ACC112 (cell line): Measurements from ENCODE around the gene RPTN.

Experiments
- H2AFZ ChIP-seq: fragments of 200-600 bp; sonication (generic); one replicate; pipeline ENCODE4 v1.6.0; 2017; ENCODE audit warnings: antibody characterized with exemption, low read length; ENCODE audit not compliant: unreplicated experiment
- H3K27ac ChIP-seq: fragments of 200-600 bp; sonication (generic); 2 replicates; pipeline ENCODE4 v1.5.1; 2014; ENCODE audit warnings: low read depth, mild to moderate bottlenecking, antibody characterized with exemption, low read length, moderate library complexity
- H3K27me3 ChIP-seq: fragments of 200-600 bp; sonication (generic); 2 replicates; pipeline ENCODE4 v1.6.1; 2014; ENCODE audit warnings: mild to moderate bottlenecking, antibody characterized with exemption, low read length, moderate library complexity, mixed read lengths; ENCODE audit not compliant: insufficient read depth
- H3K36me3 ChIP-seq: fragments of 200-600 bp; sonication (generic); 2 replicates; pipeline ENCODE4 v1.6.1; 2016; ENCODE audit warnings: mild to moderate bottlenecking, antibody characterized with exemption, low read length, moderate library complexity, mixed read lengths; ENCODE audit not compliant: insufficient read depth
- H3K4me1 ChIP-seq: fragments of 200-600 bp; sonication (generic); one replicate; pipeline ENCODE4 v1.6.1; 2016; ENCODE audit warnings: low read length, mixed read lengths; ENCODE audit not compliant: insufficient read depth, unreplicated experiment, control insufficient read depth
- H3K4me3 ChIP-seq: fragments of 200-600 bp; sonication (generic); 2 replicates; pipeline ENCODE4 v1.5.1; 2014; ENCODE audit warnings: mild to moderate bottlenecking, low read depth, low read length
- H3K79me2 ChIP-seq: fragments of 200-600 bp; sonication (generic); one replicate; pipeline ENCODE4 v1.6.0; 2016; ENCODE audit warnings: low read length; ENCODE audit not compliant: control insufficient read depth, unreplicated experiment, insufficient read depth

Gene RPTN

DNA sequence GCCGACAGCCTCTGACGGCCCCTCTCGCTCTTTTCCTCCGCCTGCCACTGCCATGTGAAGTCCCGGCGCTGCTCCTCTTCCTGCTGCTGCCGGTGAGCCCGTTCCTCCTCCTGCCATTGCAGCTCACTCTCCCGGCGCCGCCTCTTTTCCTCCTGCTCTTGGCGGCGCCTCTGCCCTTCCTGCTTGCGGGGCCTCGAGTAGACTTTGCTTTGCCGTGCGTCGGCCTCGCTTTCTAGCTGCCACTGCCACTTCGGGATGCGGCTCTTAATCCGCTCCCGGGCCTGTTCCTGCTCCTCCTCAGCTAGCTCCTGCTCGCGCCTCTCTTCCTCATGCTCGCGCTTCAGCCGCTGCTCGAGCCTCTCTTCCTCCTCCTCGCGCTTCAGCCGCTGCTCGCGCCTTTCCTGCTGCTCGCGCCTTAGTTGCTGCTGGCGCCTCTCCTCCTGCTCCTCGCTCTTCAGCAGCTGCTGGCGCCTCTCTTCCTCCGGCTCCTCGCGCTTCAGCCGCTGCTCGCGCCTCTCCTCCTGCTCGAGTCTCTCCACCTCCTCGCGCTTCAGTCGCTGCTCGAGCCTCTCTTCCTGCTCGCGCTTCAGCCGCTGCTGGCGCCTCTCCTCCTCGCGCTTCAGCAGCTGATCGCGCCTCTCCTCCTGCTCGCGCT is 48.0 kb downstream of the RPTN start:
- H3K27me3 ChIP-seq: peaks cover 89% of the 10 kb centered on the region
- no peaks in the 10 kb centered on the region for H3K36me3 ChIP-seq
- H3K79me2 ChIP-seq: no peaks in the 10 kb centered on the region
- no peak overlapping the region for H3K27ac ChIP-seq
- peak overlapping the region; percentile 66 for H2AFZ ChIP-seq
- peaks cover 4% of the 10 kb centered on the region for H3K4me1 ChIP-seq
- H3K4me3 ChIP-seq: peak overlapping the region; percentile 79

- Histone ChIP-seq H3K36me3 (no peaks in the 10 kb centered on the region), H2AFZ (peak overlapping the region; percentile 66), H3K4me1 (peaks cover 4% of the 10 kb centered on the region), H3K27ac (no peak overlapping the region), H3K4me3 (peak overlapping the region; percentile 79), H3K79me2 (no peaks in the 10 kb centered on the region), H3K27me3 (peaks cover 90% of the 10 kb centered on the region)
These were observed 48.6 kb downstream of the RPTN start for GRCh38 chr1:152110365-152110859.

DNA sequence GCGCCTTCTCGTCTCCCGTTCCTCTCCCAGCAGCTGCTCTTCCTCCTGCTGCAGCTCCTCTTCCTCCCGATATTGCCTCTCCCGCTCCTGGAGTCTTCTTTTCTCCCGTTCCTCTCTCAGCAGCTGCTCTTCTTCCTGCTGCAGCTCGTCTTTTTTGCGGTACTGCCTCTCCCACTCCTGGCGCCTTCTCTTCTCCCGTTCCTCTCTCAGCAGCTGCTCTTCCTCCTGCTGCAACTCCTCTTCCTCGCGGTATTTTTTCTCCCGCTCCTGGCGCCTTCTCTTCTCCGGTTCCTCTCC is 49.1 kb downstream of the RPTN start:
- Histone ChIP-seq H3K27me3 (peaks cover 90% of the 10 kb centered on the region), H3K36me3 (no peaks in the 10 kb centered on the region), H3K4me3 (peak overlapping the region; percentile 79), H2AFZ (peak overlapping the region; percentile 2), H3K4me1 (peaks cover 4% of the 10 kb centered on the region), H3K79me2 (no peaks in the 10 kb centered on the region), H3K27ac (no peak overlapping the region)

DNA sequence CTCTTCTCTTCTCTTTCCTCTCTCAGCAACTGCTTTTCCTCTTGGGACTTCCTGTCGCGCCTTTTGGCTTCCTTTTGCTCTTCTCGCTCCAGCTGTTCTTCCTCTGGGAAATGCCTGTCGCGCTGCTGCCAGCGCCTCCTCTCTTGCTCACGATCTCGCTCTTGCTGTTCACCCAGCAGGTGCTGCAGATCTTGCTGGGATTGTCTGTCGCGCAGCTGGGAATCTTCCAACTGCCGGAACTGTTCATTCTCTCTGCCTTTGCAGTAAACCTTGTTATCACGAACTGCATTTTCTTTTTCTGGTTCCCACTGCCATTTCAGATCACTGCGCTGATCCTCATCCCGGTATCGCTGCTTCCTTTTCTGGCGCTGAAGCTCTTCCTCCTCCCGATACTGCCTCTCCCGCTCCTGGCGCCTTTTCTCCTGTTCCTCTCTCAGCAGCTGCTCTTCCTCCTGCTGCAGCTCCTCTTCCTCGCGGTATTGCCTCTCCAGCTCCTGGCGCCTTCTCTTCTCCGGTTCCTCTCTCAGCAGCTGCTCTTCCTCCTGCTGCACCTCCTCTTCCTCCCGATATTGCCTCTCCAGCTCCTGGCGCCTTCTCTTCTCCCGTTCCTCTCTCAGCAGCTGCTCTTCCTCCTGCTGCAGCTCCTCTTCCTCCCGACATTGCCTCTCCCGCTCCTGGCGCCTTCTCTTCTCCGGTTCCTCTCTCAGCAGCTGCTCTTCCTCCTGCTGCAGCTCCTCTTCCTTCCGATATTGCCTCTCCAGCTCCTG is 49.6 kb downstream of the RPTN start:
- Histone ChIP-seq H3K79me2 (no peaks in the 10 kb centered on the region), H3K27me3 (peaks cover 90% of the 10 kb centered on the region), H3K4me3 (peak overlapping the region; percentile 79), H3K36me3 (no peaks in the 10 kb centered on the region), H3K4me1 (peaks cover 4% of the 10 kb centered on the region), H2AFZ (no peak overlapping the region), H3K27ac (no peak overlapping the region)

- peaks cover 4% of the 10 kb centered on the region for H3K4me1 ChIP-seq
- H3K4me3 ChIP-seq: peak overlapping the region; percentile 79; the same call in 1 of the 2 replicates
- no peaks in the 10 kb centered on the region for H3K79me2 ChIP-seq
- no peaks in the 10 kb centered on the region for H3K36me3 ChIP-seq
- H2AFZ ChIP-seq: no peak overlapping the region
- no peak overlapping the region for H3K27ac ChIP-seq
- H3K27me3 ChIP-seq: peaks cover 90% of the 10 kb centered on the region
These were observed 50.2 kb downstream of the RPTN start for GRCh38 chr1:152108882-152109222.

GRCh38 chr1:152107984-152108881 is 50.8 kb downstream of the RPTN start:
- peak overlapping the region; percentile 66 for H3K4me3 ChIP-seq
- H3K27ac ChIP-seq: no peak overlapping the region
- peak overlapping the region; percentile 31 for H2AFZ ChIP-seq
- H3K4me1 ChIP-seq: peaks cover 4% of the 10 kb centered on the region
- peaks cover 90% of the 10 kb centered on the region for H3K27me3 ChIP-seq
- H3K36me3 ChIP-seq: no peaks in the 10 kb centered on the region
- H3K79me2 ChIP-seq: no peaks in the 10 kb centered on the region

DNA sequence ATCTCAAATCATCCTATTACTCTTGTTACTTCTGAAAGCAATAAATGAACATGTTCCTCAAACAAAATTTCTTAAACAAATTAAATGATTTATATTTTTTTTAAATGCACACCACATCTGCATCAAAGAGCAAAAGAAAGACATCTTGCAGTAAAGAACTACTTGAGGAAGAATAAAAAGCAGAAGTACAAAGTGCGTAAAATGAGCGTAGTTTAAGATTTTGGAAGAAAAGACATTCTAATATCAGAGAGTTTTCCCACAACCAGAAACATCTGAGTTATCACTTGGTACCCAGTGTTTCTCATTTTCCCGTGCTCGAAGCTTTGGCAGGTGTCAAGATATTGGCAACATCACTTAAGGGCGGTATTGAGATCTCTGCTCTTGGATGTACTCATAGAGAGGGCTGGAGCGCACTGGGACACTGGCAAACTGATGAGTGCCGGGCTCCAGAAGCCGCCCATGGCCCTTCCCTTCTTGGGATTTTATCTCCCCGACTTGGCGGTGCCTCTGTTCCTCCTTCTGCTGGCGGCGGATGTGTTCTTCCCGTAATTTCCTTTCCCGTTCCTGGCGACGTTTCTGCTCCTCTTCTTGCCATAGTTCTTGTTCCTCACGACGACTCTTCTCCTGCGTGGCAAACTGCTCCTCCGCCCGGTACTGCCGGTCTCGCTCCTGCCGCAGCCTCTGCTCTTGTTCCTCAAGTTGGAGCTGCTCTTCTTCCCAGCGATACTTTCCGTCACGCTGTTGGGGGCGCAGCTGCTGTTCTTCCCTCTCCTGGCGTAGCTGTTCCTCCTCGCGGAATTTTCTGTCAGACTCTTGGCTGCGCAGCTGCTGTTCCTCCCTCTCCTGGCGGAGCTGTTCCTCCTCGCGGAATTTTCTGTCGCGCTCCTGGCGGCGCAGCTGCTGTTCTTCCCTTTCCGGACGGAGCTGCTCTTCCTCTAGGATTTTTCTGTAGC is 51.7 kb downstream of the RPTN start:
- Histone ChIP-seq H2AFZ (peak overlapping the region; percentile 22), H3K36me3 (no peaks in the 10 kb centered on the region), H3K4me1 (no peaks in the 10 kb centered on the region), H3K27me3 (peaks cover 88% of the 10 kb centered on the region), H3K4me3 (peak overlapping the region; percentile 66), H3K79me2 (no peaks in the 10 kb centered on the region), H3K27ac (no peak overlapping the region)

DNA sequence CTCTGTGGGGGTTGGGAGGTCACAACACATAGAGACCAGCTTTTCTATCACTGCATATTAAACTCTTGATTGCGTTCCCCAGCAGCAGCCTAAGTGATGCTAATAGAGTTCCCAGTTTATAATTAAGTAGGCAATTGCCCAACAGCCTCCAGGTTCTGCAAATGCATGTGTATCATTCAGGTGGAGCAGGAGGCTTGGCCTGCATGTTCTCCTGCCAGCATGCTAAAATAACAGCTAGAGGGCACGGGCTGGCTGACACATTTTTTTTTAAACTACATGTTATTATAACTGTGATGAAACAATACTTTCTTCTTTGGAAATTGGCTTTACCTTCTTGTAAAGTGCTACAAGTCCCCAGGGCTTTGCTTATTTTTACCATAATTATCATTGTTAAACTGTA is 54.2 kb downstream of the RPTN start:
- Histone ChIP-seq H2AFZ (no peak overlapping the region), H3K36me3 (no peaks in the 10 kb centered on the region), H3K79me2 (no peaks in the 10 kb centered on the region), H3K27ac (no peak overlapping the region), H3K4me1 (no peaks in the 10 kb centered on the region), H3K27me3 (peaks cover 96% of the 10 kb centered on the region), H3K4me3 (no peak overlapping the region)
